ENCODE data around the gene ARL16.

ARL16 gene

DNA sequence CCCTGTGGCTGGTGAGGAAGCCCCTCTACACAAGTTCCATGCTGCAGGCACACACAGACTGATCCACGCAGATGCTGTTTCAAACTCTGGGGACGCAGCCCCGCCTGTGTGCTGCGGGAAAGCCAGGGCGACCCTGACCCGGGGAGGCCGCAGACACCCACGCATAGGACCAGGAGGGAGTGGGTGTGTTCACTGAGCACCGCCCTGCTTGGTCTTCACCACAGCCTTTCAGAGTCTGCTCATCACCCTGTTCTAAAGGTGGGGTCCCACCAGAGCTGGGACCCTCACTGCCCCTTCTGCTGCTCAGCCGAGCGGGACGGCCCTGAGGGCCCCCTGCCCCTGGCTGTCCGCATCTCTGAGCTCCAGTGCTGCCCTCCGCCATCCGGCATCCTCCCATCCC lies 39.1 kb downstream of the ARL16 start:
- DNase-seq (ENCODE audit: low read depth) = no peak

DNA sequence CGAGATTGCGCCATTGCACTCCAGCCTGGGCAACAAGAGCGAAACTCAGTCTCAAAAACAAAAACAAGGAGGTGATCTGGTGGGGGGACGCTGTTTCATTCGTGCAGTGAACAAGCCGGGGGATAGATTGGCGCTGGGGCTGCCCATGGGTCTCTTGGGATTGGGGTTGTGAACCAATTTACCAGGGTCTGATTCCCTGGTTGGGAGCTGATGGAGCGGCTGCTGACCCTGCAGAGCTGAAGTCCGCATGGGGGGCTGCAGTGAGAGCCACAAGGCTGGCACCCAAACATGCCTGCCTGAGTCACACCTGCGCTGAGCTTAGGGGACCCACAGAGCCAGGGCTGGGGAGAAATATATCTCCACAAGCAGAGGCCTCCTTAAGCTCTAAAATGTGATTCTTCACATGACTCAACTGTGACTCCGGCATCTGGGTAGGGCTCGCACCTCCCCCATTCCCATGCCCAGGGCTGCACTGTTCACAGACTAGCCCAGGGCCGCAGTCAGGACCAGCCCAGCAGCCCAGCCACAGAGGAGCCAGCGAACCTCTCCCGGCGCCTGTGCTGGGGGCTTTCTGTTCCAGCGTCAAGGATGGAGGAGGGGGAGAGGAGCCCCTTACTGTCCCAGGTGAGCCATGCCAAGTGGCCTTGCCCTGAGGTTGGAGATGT lies 41.6 kb downstream of the ARL16 start:
- DNase-seq (ENCODE audit: low read depth) = peak; percentile 26

DNA sequence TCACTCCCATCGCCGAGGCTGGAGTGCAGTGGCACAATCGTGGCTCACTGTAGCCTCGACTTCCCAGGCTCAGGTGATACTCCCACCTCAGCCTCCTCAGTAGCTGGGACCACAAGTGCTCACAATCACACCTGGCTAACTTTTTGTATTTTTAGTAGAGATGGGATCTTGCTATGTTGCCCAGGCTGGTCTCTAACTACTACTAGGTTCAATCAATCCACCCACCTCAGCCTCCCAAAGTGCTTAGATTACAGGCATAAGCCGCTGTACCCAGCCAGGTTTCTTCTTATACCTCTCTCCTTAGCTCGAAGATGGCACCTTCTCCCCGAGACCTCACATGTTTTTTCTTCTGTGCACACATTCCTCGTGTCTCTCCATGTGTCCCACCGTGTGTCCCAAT lies 43.6 kb downstream of the ARL16 start:
- DNase-seq (ENCODE audit: low read depth) = no peak

DNA sequence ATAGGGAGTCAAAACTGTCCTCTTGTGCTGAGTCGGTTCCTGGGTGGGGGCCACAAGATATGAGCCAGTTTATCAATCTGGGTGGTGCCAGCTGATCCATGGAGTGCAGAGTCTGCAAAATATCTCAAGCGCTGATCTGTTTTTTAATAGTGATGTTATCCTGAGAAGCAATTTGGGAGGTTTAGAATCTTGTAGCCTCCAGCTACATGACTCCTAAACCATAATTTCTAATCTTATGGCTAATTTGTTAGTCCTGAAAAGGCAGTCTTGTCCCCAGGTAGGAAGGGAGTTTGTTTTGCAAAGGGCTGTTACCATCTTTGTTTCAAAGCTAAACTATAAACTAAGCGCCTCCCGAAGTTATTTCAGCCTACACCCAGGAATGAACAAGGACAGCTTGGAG lies 44.9 kb downstream of the ARL16 start:
- no peak for DNase-seq (ENCODE audit: low read depth)

DNA sequence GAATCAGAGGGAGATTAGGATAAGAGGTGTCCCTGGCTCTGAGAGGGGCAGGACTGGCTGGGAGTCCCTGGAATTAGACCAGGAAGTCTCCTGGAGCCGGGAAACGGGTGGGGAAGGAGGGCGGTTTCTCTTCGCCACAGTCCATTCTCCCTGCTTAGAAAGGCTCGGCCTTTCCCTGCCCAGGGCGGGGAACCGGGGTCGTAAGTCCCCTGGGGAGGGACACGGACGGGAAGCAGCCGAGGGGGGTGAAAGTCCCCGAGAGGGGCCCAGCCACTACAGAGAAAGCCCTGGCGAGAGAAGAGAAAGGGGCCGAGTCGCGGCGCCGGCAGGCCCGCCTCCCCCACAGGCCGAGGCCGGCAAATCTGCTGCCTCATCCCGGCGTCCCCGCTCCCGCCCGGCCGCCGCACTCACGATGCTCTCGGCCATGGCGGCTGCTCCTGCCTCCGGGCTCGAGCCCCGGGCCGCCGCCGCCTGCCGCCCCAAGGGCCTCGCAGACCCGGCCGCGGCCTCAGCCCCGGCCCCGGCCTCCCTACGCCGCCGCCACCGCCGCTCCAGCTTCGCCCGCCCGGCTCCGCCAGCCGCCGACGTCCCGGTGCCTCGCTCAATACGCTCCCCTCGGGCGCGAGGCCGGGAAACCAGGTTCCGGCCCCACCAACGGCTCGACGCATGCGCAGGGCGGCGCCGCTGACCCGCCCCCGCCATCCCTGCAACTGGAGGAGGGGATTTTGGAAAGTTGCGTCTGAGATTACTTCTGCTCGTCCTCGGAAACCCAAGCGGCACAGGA lies 46.9 kb downstream of the ARL16 start, which contains the start of the genes NPLOC4 and TSPAN10:
Gene NPLOC4 (minus strand): TSS at position 608 of the 784 bp plus-strand sequence. CDS start 182 bp downstream, at position 426.
Gene TSPAN10 (plus strand): TSS at position 692 of the 784 bp plus-strand sequence. CDS start 5,217 bp downstream, outside the sequence.
- DNase-seq (ENCODE audit: low read depth) = peak; percentile 30

- peak; percentile 27 for DNase-seq (ENCODE audit: low read depth)
Observed at GRCh38 chr17:81635973-81636504, 47.6 kb downstream of the ARL16 start.

- DNase-seq (ENCODE audit: low read depth) = no peak
Observed at GRCh38 chr17:81635431-81635830, 48.2 kb downstream of the ARL16 start.

- no peak for DNase-seq (ENCODE audit: low read depth)
Observed at GRCh38 chr17:81631482-81631881, 52.1 kb downstream of the ARL16 start.
